HG02798 (cell line): ENCODE measurements around the gene TRIM52.
"Not testable (repeated sequence)": the region's sequence is repeated elsewhere in the genome, so short reads cannot be mapped to it uniquely, and the experiment has no call there.

Experiments used
- ATAC-seq: cut with Tn5 transposase; IDR thresholded peaks from one replicate; pipeline ENCODE4 v1.9.1; 2021; ENCODE audit warnings: mild to moderate bottlenecking; ENCODE audit not compliant: unreplicated experiment, poor library complexity

TRIM52 gene

GRCh38 chr5:181217111-181217802 is 43.7 kb downstream of the TRIM52 start:
- ATAC-seq, result peak; percentile 13

GRCh38 chr5:181215997-181216989 is 44.6 kb downstream of the TRIM52 start:
- ATAC-seq, result no peak

- not testable (repeated sequence) for ATAC-seq
Observed at GRCh38 chr5:181214249-181214648, 46.7 kb downstream of the TRIM52 start.

- no peak for ATAC-seq
Observed at GRCh38 chr5:181212934-181213333, 48.0 kb downstream of the TRIM52 start.

- ATAC-seq, result no peak
Observed at GRCh38 chr5:181212080-181212479, 48.9 kb downstream of the TRIM52 start.

- no peak for ATAC-seq
Observed at GRCh38 chr5:181211208-181211607, 49.7 kb downstream of the TRIM52 start.

- not testable (repeated sequence) for ATAC-seq
Observed at GRCh38 chr5:181210698-181211097, 50.2 kb downstream of the TRIM52 start.

GRCh38 chr5:181210148-181210547 is 50.8 kb downstream of the TRIM52 start:
- ATAC-seq, result not testable (repeated sequence)

- not testable (repeated sequence) for ATAC-seq
Observed at GRCh38 chr5:181209006-181209405, 51.9 kb downstream of the TRIM52 start.

GRCh38 chr5:181207960-181208253 is 53.0 kb downstream of the TRIM52 start:
- no peak for ATAC-seq

- peak; percentile 49 for ATAC-seq
Observed at GRCh38 chr5:181207214-181207959, 53.6 kb downstream of the TRIM52 start.

- no peak for ATAC-seq
Observed at GRCh38 chr5:181205761-181206649, 54.9 kb downstream of the TRIM52 start.
